Adrenal gland (tissue), 5 donors: ENCODE data around the gene HECA.

Experiments
- CTCF ChIP-seq, 6 experiments: fragments of 450-650 bp in 4 of 6; fragments of 200-600 bp in 2 of 6; sonication (generic) in 1 of 6; IDR thresholded peaks; 1 replicate in 5 of 6; 2 replicates in 1 of 6; pipeline versions ENCODE4 v1.5.1 to v1.8.0; 2016 to 2021; ENCODE audit warnings: antibody characterized with exemption in 6 of 6, mild to moderate bottlenecking in 2 of 6, moderate library complexity in 1 of 6
- POLR2A ChIP-seq, 2 donors: fragments of 450-650 bp; IDR thresholded peaks; one replicate each; pipeline ENCODE4 v1.6.1; 2017; ENCODE audit warnings: antibody characterized with exemption in 2 of 2, mild to moderate bottlenecking in 2 of 2, moderate library complexity in 1 of 2
- donor health status: DM: no; HTN: no; CAD: no.

GRCh38 chr6:139099984-139100383 is 34.9 kb upstream of the HECA start:
- TF ChIP-seq POLR2A (IDR thresholded peaks at IDR 0.05), result no peak
- no peak for TF ChIP-seq CTCF (IDR thresholded peaks at IDR 0.05)
